Liver (tissue), 3 donors: Measurements from ENCODE around the gene EDN3.

Source experiments
- CTCF ChIP-seq: fragments of 150-350 bp; IDR thresholded peaks from 2 replicates; pipeline ENCODE4 v1.5.1; 2017; ENCODE audit warnings: improper control_type of control experiment, low read depth, low read length; ENCODE audit not compliant: missing input control
- EGR1 ChIP-seq, 2 donors: IDR thresholded peaks; 2 replicates each; pipeline ENCODE4 v1.6.1; 2016 to 2018; ENCODE audit warnings: antibody characterized with exemption in 2 of 2, low read depth in 2 of 2
- RXRA ChIP-seq, 2 donors: IDR thresholded peaks; 2 replicates each; pipeline ENCODE4 v1.6.1; 2017 to 2018; ENCODE audit warnings: antibody characterized with exemption in 2 of 2, mild to moderate bottlenecking in 1 of 2
- SP1 ChIP-seq: IDR thresholded peaks from 2 replicates; pipeline ENCODE4 v1.6.1; 2018; ENCODE audit warnings: antibody characterized with exemption, mild to moderate bottlenecking
- TAF1 ChIP-seq: conservative IDR thresholded peaks from 2 replicates; pipeline ENCODE4 v1.6.1; 2016; ENCODE audit warnings: antibody characterized with exemption, mild to moderate bottlenecking
- ZBTB33 ChIP-seq: IDR thresholded peaks from 2 replicates; pipeline ENCODE4 v1.6.1; 2016; ENCODE audit warnings: antibody characterized with exemption
- TF ChIP-seq, protein P1 (sequence below): IDR thresholded peaks from 2 replicates; pipeline ENCODE4 v1.6.1; 2016; ENCODE audit warnings: antibody characterized with exemption
- TF ChIP-seq, protein P2 (sequence below): IDR thresholded peaks from 2 replicates; pipeline ENCODE4 v1.6.1; 2016; ENCODE audit warnings: antibody characterized with exemption
- TF ChIP-seq, protein P3 (sequence below): IDR thresholded peaks from 2 replicates; pipeline ENCODE4 v1.6.1; 2016; ENCODE audit warnings: antibody characterized with exemption, mild to moderate bottlenecking
- donor health status: healthy.
- donor health status: healthy.

- TF ChIP-seq CTCF (no peak), RXRA (IDR thresholded peaks at IDR 0.05) (no peak), EGR1 (IDR thresholded peaks at IDR 0.05; ENCODE audit: low read depth in 2 of 2) (no peak), SP1 (no peak), ZBTB33 (no peak), TAF1 (no peak)
- TF ChIP-seq, protein P1, sequence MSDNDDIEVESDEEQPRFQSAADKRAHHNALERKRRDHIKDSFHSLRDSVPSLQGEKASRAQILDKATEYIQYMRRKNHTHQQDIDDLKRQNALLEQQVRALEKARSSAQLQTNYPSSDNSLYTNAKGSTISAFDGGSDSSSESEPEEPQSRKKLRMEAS = no peak
- TF ChIP-seq, protein P2, sequence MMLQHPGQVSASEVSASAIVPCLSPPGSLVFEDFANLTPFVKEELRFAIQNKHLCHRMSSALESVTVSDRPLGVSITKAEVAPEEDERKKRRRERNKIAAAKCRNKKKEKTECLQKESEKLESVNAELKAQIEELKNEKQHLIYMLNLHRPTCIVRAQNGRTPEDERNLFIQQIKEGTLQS = no peak
- TF ChIP-seq, protein P3, sequence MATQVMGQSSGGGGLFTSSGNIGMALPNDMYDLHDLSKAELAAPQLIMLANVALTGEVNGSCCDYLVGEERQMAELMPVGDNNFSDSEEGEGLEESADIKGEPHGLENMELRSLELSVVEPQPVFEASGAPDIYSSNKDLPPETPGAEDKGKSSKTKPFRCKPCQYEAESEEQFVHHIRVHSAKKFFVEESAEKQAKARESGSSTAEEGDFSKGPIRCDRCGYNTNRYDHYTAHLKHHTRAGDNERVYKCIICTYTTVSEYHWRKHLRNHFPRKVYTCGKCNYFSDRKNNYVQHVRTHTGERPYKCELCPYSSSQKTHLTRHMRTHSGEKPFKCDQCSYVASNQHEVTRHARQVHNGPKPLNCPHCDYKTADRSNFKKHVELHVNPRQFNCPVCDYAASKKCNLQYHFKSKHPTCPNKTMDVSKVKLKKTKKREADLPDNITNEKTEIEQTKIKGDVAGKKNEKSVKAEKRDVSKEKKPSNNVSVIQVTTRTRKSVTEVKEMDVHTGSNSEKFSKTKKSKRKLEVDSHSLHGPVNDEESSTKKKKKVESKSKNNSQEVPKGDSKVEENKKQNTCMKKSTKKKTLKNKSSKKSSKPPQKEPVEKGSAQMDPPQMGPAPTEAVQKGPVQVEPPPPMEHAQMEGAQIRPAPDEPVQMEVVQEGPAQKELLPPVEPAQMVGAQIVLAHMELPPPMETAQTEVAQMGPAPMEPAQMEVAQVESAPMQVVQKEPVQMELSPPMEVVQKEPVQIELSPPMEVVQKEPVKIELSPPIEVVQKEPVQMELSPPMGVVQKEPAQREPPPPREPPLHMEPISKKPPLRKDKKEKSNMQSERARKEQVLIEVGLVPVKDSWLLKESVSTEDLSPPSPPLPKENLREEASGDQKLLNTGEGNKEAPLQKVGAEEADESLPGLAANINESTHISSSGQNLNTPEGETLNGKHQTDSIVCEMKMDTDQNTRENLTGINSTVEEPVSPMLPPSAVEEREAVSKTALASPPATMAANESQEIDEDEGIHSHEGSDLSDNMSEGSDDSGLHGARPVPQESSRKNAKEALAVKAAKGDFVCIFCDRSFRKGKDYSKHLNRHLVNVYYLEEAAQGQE = no peak
Measured at GRCh38 chr20:59320854-59321647, 20.6 kb downstream of the EDN3 start.
